ENCODE measurements around the gene P2RY6.
"Not testable (repeated sequence)": the region's sequence is repeated elsewhere in the genome, so short reads cannot be mapped to it uniquely, and the experiment has no call there.

Gene P2RY6

DNA sequence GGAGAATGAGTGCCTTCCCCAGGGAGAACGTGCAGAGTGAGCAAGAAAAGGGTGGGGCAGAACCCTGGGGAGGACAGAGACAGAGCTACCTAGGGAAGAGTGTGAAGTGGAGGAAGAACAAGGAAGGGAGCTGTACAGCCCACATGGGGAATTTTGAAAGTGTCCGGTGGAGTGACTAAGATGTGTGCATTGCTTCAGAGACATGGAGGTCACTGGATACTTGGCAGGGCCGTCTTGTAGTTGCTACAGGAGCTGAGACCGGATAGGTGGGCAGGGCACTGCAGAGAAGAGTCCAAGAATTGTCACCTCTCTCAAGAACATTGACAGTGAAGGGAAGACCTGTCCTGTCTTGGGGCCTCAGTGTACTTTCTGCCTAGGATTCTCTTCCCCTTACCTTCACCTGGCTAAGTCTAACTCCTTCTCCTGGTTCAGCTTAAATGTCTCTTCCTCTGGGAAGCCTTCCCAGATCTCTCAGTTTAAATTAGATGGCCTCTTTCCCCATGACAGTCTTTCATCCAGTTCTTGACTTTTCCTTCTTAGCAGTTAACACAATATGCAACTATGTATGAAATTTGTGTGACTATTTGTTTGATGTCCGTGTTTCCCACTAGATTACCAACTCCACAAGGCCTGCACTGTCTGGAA, 9.2 kb upstream of the P2RY6 start:
- DNase-seq = no peak

DNA sequence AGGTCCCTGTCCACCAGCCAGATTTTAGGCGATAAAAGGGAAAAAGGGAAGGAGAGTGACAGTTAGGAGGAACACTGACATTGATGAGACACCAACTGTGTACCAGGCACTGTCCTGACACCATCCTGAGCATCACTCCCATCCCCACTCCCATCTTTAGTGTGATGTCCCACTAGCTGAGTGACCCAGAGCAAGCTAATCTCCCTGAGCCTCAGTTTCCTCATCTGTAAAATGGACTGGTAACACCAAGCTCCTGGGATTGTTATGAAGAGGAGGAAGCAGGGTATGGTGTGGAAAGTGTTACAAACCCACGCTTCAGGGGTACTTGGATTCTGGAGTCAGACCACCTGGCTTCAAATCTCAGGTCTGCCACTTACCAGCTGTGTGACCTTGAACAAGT, 8.5 kb upstream of the P2RY6 start:
- no peak for DNase-seq

DNA sequence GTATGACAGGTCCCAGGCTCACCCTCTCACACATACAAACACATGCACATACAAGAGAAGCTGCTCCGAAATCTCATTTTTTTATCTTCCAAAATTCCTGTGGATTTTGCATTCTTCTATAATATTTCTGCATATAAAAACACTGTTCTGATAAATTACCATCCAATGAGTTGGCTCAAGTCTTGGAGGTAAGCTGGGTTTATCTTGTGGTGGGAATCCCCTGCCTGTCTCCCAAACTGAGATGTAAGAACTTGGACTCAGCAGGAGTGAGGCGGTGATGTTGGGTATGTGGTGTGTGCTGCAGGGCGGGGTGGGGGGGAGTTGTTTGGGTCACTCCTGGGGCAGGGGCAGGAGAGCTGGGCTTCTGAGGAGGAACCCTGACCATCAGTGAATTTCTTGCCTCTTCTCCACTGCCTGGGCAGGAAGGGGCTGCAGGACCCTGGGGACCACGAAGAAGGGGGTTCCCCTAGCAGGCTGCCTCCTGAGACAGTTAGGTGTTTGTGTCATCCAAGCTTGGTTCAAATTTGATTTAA, 6.8 kb upstream of the P2RY6 start:
- no peak for DNase-seq

DNA sequence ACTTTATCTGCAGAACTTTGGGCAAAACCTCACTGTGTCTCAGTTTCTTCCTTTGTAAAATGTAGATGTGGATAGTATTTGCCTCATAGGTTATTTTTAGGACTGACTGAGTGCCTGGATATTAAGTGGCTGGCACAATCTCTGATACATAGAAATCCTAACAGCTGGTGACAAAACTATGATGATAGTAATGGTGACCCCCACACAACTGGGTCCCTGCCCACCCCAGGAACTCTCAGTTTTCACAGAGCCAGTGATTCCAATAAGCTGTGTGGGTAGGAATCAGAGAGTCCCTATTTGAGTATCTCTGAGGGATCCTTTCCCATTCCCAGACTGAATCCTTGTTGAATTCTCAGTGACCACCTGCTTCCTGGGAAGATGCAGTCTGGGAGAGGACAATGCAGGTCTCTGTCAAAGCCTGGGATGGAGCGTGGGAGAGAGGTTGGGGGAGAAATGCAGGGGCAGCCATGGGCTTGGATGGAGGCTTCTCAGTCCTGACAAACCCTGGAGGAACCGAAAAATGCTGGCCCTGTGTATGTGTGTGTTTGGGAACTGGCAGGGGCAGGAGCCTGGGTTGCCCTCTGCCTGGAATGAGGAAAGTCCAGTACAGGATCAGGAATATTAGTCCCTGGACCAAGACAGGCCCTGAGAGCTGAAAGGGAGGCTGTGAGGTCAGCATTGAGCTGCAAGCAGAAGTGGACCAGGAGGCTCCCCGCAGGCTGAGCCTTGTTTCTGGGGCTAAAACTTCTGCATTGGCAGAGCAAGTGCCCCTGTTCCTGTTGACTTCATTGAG, 6.1 kb upstream of the P2RY6 start:
- DNase-seq = no peak

DNA sequence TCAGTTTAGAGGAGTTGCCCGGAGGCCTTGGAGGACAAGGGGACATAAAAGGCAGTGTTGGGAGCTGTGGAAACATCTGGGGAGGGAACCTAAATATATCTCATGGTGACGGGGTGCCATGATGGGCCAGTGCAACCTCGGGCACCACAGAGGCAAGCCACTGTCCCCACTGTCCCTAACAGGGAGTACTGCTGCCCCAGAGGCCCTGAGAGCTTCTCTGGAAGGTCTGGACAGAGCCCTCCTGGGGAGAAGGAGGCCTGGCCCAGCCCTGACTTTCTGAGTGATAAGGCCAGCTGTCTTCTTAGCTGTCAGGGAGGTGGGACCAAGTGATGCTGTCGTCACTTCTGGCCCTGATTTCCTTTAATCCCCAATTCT, 5.5 kb upstream of the P2RY6 start:
- no peak for DNase-seq

DNA sequence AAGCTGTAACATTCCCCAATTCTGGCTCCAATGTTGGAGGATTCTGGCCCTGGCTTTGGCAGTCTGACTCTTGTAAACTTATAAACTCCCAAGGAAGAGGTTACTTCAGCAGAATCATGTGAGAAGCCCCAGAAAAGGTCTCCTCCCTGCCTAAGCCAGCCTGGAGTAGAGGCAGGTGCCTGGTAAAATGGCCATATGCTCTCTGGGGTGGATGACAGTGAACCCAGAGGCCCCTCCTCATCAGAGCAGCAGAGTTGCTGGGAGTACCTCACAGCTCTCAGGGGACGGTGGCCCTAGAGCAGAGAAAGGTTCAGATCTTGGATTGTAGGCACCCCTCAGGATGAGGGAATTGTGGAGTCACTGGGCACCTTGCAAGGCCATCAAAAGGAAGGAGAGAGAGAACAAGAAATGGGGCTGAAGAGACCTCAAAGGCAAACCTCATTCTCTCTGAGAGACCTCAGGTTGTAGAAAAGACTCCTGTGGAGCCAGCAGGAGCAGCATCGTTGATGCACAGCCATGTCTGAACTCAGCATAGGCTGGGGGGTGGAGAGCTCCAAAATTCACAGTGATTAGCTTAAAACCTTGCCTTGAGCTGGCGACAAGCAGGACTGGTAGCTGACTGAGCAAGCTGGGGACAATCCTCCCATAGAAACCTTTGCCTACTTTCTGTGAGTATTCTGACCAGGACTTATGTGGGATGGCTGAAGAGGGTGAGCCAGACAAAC, 4.9 kb upstream of the P2RY6 start:
- no peak for DNase-seq

DNA sequence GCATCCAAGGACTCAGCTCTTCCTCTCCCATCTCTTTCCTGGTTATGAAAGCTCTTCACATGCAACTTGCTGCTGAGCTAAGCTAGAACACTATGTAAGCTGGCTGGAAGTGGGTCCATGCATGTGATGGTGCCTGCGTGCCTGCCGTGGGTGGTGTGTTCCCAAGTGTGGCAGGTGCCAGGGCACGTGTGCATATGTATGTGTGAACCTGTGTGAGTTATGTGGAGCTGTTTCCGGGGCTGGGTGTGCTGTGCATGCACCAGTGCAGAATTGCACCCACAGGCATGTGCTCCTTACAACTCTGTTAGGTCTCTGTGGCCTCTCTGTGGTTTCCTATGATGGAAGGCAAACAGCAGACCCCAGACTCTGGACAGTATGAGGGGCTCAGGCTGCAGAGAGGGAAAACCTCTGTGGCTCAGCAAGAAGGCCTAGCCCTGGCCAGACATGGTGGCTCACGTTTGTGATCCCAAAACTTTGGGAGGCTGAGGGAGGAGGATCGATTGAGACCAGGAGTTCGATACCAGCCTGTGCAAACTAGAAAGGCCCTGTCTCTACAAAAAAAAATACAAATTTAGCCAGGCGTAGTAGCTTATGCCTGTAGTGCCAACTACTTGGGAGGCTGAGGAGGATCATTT, 4.1 kb upstream of the P2RY6 start:
- no peak for DNase-seq

DNA sequence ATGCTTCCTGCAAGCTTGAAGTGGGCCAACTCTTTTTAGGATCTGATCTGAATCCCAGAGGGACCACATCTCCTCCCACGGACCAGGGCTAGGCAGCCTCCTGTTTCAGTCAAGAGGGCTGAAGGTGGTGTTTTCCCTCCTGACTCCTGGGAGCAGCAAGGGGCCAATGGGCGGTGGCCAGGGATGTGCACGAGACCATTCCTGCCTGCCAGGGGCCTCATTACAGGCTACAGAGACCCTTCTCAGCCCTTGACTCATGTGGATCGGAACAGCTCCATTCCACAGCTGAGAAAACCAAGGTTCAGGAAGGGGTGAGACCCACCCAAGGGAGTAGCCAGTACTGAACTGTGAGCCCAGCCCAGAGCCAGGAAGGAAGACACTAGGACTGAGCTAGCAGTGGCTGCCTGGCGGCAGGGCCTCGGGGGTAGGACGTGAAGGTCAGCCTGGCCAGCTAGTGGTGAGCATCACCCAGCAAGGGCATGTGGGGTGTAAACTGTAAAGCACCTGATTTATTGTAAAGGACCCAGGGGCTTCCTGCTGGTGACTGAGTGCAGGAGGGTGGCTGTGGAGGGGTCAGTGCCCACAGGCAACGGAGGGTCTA, 3.4 kb upstream of the P2RY6 start:
- no peak for DNase-seq

DNA sequence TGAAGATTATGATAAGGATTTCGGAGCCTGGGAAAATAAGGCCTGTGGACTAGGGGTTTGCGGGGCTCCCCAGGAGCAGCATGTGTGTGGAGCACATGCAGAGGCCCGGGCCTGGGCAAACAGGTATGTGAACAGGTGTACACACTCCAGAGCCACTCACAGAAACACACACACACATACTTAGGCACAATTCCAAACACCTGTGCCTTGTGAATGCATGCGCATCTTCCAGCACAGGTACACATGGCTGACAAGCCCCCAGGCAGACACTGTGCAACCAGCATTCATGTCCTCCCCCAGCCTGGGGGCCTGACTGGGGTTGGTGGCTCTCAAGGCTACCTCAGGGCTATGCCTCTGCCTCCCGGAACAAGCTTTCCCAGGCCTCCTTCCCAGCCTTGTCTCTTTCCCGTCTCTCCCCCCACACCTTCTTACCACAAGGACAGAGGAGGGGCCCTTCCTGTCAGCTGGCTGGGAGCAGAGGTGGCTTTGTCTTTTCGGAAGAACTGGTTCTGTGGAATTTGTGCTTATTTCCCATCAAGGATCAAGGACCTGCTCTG, 2.6 kb upstream of the P2RY6 start:
- DNase-seq = no peak

DNA sequence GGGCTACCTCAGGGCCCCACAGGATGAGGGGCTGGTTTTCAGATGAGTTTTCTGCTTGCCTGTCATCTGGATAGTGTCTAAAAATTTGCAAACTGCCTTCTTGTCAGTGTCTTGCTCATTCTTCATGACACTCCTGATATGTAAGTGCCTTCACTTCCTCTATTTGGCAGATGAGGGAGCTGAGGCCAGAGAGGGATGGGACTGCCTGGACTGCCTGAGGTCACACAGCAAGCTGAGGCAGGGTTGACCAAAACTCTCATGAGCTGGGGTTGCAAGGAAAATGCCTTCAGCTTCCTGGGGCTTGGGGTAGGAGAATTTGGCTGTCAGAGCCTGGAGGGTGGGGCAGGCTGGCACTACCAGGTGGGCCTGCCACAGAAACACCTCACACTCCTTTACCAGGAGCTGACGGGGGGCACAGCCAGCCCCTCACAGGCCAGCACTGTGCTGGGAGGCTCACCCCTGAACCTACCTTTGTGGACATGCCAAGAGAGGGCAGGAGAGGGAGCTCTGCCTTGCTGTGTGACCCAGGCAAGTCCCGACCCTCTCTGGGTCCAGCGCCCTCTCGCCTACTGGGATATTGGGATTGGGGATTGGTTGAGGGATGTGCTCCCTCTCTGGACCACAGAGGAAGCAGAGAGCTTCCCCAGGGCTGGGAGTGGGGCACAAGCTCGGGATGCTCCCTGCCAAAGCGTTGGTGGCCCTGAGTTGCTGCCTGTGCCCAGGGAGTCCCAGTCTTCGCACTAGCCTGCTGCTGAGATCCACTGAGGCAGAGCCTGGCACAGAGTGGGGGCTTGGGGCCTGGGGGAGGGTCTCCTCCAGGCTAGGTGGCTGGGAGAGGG, 1.9 kb upstream of the P2RY6 start:
- no peak for DNase-seq

DNA sequence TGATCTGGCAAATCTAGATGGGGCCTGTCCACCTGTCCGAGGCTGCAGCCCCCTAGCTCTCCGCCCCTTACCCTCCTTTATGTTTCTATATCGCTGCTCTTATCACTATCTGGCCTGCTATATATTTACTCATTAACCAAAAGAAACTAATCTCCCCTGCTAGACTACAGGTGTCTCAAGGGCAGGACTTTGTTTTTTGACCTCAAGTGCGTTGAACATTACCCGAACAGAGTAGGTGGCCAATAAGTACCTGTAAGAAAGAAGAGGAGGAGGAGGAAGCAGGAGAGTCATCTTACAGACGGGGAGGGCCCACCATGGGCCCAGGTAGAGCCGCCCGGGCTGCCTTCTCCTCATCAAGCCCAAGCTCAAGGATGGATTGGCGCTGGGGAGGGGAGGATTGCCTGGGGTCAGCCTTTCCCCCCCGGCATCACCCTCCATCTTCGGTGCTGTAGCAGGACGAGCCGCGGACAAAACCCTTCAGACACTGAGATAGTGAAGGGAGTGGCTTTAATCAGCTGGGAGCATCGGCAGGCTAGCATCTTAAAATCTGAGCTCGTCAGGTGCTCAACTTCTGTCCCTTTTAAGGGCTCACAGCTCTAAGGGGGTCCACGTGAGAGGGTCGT, 1.2 kb upstream of the P2RY6 start:
- no peak for DNase-seq

DNA sequence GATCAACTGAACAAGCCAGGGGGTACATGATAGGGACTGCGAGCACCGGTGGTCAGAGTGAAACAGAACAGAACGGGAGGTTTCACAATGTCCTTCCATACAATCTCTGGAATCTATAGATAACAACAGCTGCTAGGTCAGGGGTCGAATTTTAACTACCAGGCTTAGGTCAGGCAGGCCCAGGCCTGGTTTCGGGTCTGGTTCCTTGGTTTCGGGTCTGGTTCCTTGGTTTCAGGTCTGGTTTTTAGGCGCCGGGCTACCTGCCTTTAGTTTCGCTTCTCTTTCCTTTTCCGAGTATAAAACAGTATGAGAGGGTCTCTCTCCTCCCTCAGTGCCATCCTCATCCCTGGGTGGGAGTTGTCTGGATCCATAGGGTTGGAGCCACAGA, 666 bp upstream of the P2RY6 start:
- DNase-seq = not testable (repeated sequence)

DNA sequence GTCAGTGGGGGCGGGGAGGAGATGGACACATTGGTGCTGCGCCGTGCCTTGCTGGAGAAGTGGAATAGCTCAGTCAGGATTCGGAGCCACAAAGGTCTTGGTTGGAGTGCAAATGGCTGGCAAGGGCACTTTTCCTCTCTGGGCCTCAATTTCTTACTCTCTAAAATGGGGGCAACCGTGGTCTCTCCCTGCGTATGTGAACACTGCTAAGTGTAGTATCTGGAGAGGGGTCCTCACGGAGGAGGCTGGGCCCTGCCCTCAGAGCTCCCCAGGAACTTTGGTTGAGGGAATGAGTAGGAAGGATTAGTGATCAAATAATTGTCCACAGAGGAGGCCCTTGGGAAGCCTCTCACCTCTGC, 521 bp downstream of the P2RY6 start:
- no peak for DNase-seq

DNA sequence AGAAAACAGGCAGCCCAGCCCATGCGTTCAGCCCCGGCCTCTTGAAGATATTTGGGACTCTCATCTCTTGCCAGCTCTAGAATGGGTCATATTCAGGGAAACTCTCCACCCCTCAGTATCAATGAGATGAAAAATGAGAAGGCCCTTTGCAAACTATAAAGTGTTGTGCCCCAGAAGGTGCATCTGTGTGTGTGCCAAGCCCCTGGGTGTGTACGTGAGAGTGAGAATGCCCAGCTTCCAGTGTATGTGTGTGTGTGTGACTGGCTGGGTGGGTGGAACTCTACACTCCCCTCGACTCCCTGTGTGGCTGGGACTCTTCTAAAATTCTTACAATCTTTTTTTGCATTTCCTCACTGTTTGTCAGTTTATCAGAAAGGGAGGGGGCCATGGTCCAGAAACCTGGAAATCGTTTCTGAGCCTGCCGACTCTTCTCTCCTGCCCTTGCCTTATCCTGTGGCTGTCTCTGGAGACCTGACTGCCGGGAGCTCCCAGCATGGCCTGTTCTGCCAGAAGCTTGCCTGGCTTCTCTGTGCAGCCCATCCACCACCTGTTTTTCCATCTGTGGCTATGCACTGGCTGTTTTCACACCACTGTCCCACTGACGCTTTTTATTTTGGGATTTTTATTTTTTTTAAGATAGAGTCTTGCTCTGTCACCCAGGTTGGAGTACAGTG, 1.2 kb downstream of the P2RY6 start:
- DNase-seq = no peak

DNA sequence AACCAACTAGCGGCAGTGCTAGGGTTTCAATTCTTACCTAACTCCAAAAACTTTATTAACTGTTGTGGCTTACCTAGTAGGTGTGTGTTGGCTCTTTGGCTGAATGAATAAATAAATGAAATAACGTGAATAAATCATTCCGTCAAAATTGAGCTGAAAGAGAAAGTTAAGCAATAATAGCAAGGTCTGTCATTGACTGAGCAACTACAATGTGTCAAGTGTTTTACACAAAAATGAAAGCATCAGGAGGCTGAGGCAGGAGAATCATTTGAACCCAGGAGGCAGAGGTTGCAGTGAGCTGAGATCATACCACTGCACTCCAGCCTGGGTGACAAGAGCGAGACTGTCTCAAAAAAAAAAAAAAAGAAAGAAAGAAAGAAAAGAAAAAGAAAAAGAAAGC, 2.1 kb downstream of the P2RY6 start:
- DNase-seq = not testable (repeated sequence)

DNA sequence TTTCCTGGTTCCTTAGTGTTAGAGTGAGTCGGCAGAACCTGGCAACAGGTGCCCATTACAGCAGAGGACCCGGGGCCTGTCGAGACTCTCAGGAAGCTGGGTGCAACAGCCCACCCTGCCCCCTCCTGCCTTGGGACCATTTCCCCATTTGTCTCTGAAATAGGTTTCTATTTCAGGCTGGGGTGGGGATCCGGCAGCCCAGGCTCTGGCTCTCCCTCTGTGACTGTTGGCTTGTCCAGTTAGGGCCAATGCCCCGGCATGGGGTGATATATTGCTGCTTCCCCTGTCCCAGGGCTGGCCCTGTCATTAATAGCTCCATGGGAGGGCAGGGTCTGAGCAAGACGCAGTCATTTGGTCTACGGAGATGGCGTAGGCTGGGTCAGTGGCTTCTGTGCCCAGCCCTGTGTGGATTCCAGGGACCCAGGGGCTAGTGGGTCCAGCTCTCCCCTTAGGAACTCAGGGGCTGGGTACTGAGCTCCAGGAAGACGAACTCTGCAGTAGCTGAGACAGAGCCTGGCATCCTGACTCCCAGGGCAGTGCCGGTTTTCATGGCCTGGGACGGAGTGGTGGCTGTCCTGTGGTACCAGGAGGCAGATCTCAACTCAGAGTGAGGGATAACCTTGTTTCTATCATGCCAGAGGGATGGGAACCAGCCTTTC, 2.7 kb downstream of the P2RY6 start:
- no peak for DNase-seq

DNA sequence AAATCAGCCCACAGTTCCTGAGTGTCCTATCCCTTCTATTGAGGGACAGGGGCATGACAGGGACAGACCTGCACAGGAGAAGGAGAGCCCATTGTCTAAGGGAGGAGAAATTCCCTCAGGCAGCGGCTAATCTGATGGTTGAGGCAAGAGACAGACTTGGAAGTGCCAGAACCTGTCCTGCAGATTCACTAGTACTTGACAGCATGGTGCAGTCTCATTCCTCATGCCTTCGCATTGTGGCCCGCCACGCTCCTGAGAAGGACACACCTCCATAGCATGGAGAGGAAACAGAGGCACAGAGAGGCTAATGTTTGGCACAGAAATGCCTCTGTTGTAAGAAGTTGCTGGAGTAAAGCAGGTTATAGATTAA, 3.2 kb downstream of the P2RY6 start:
- no peak for DNase-seq

DNA sequence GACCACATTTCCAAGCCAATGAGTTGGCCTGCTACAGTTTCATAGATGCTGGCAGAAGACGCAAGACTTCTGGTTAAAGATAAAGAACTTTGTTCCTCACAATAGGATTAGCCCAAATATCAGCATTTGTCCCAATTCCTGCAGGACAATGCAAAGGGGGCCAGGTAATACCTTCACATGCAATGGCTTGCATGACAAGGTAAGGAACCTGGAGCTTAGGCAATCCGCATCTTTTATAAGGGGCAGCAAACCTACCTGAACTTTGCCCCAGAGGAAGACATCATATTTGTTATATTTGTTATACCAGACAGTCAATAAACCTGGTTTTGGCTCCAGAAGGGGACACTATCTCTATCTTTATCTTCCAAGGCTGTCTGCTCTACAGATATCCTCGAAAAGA, 5.3 kb downstream of the P2RY6 start:
- no peak for DNase-seq

DNA sequence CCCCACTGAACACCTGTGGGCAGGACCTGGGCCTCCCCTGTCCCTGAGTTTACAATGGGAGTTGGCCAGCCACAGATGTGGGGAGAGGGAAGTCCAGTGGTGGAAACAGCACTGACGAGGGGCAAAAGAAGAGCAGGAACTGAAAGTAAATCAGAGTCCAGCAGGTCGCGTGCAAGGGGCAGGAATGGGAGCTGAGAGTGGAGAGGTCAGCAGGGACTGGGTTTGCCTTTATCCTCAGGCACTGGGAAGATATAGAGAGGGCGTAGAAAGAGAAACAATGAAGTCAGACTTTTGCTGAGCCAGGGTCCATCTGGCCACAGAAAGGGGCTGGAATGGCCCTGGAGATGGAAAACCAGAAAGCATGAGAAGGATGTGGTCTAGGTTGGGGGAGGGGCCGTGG, 8.5 kb downstream of the P2RY6 start:
- no peak for DNase-seq

DNA sequence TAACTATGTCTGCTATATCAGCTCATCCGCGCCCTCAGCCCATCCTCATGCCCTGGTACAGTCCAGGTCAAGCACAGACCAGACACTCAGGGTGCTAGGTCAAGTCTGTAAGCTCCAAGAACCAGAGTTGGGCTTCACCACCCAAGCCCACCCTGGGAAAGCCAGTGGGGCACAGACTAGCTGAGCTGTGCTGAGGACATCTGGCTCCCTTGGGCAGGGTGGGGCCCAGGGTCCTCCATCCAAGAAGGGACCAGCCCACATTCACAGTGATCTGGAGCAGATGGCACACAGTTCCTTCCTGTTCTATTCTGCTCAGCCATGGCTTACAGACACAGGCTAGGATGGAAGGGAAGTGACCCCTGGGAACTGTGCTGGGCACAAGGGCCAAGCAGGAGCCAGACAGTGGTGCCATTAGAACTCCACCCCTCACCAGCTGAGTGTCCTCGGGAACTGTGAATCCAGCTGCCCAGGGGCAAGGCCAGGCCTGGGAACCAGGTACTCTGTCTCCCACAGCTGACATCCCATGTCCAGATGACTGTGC, 9.1 kb downstream of the P2RY6 start:
- no peak for DNase-seq

Data from T-helper 1 cell (primary cell).